OCI-LY7 (cell line): Measurements from ENCODE around the gene BCKDHB. TPM values are rescaled to one million over a fixed set of nuclear protein-coding genes. Genes with fewer than 3 reads are reported as not detected.

Experiments used
- BruUV-seq: library from RNA; stranded (reverse); fragments of 400-500 nt; replicated peaks from 2 replicates; lab custom pipeline; 2021; lab: Mats Ljungman, UMichigan
- CTCF ChIA-PET: fragments of 300-600 bp; sonication (Branson Sonifier 250); formaldehyde crosslinking; loops from one replicate; lab custom pipeline; 2022; ENCODE audit warnings: antibody characterized with exemption; ENCODE audit not compliant: unreplicated experiment; lab: Charles Lee
- POLR2A ChIA-PET: fragments of 300-600 bp; sonication (Branson Sonifier 250); formaldehyde crosslinking; loops from one replicate; lab custom pipeline; 2022; ENCODE audit warnings: antibody characterized with exemption; lab: Charles Lee
- DNase-seq: peaks from one replicate; pipeline ENCODE4 v3.0.0-alpha.2; 2015; ENCODE audit warnings: low spot score
- H2AFZ ChIP-seq: fragments of 200-600 bp; sonication (generic), shearing (Covaris generic); 2 replicates; pipeline ENCODE4 v1.6.1; 2014; ENCODE audit warnings: mild to moderate bottlenecking, antibody characterized with exemption, low read length, moderate library complexity
- H3K27ac ChIP-seq: fragments of 200-600 bp; sonication (generic); 2 replicates; pipeline ENCODE4 v1.5.1; 2014; ENCODE audit warnings: mixed run types, low read depth, mild to moderate bottlenecking, moderate library complexity, low read length, inconsistent platforms; ENCODE audit not compliant: poor library complexity, severe bottlenecking
- H3K36me3 ChIP-seq: fragments of 200-600 bp; sonication (generic); 2 replicates; pipeline ENCODE4 v1.6.1; 2014; ENCODE audit warnings: mild to moderate bottlenecking, antibody characterized with exemption, low read length, moderate library complexity, mixed read lengths; ENCODE audit not compliant: insufficient read depth
- H3K4me1 ChIP-seq: fragments of 200-600 bp; sonication (generic); 2 replicates; pipeline ENCODE4 v1.5.1; 2014; ENCODE audit warnings: mild to moderate bottlenecking, low read length; ENCODE audit not compliant: insufficient read depth, poor library complexity, severe bottlenecking
- H3K4me2 ChIP-seq: fragments of 200-600 bp; sonication (generic); 2 replicates; pipeline ENCODE4 v1.6.1; 2014; ENCODE audit warnings: mild to moderate bottlenecking, low read length
- H3K4me3 ChIP-seq: fragments of 200-600 bp; sonication (generic); 2 replicates; pipeline ENCODE4 v1.5.1; 2014; ENCODE audit warnings: mild to moderate bottlenecking, low read depth, low read length; ENCODE audit not compliant: poor library complexity, severe bottlenecking
- H3K79me2 ChIP-seq: fragments of 200-600 bp; sonication (generic); 2 replicates; pipeline ENCODE4 v1.6.1; 2016; ENCODE audit warnings: low read depth, mild to moderate bottlenecking, low read length, moderate library complexity, mixed read lengths; ENCODE audit not compliant: insufficient read depth
- H3K9me2 ChIP-seq: fragments of 200-600 bp; sonication (generic); 2 replicates; pipeline ENCODE4 v1.6.1; 2016; ENCODE audit warnings: mild to moderate bottlenecking, low read length, mixed read lengths; ENCODE audit not compliant: insufficient read depth
- H3K9me3 ChIP-seq: fragments of 200-600 bp; sonication (generic); 2 replicates; pipeline ENCODE4 v1.6.1; 2014; ENCODE audit warnings: mild to moderate bottlenecking, mixed run types, low read length, mixed read lengths
- H4K20me1 ChIP-seq: fragments of 200-600 bp; sonication (generic); 2 replicates; pipeline ENCODE4 v1.6.1; 2014; ENCODE audit warnings: mild to moderate bottlenecking, antibody characterized with exemption, low read length, moderate library complexity, mixed read lengths; ENCODE audit not compliant: insufficient read depth
- CTCF ChIP-seq: fragments of 200-600 bp; sonication (generic); conservative IDR thresholded peaks from 2 replicates; pipeline ENCODE4 v1.5.1; 2014; ENCODE audit warnings: mild to moderate bottlenecking, antibody characterized with exemption, low read length, moderate library complexity, mixed read lengths
- EZH2phosphoT487 ChIP-seq: fragments of 200-600 bp; sonication (generic); IDR thresholded peaks from 2 replicates; pipeline ENCODE4 v1.6.1; 2018; ENCODE audit warnings: low read depth, borderline replicate concordance, mild to moderate bottlenecking, mixed run types, antibody characterized with exemption, low read length, moderate library complexity, mixed read lengths
- intact Hi-C: fragments of 100-400 bp; cut with micrococcal nuclease; formaldehyde crosslinking; loops from one replicate; pipeline ENCODE4 v1.10.0; 2022; ENCODE audit not compliant: unreplicated experiment
- total RNA-seq, 2 experiments: library from RNA; depleted of rRNA in 1 of 2; stranded (reverse); fragments of >200 nt in 1 of 2; shearing (Covaris generic) in 1 of 2; gene quantifications; 2 replicates each; pipeline ENCODE4 v1.2.3, GENCODE V29; 2014 to 2022

The BCKDHB gene
- total RNA-seq, 2 experiments from 2014 or later = 25.7 to 30.3 TPM

GRCh38 chr6:80196906-80197305, 90.4 kb downstream of the BCKDHB start:
- ChIA-PET CTCF (no interaction called here), POLR2A (interaction anchor here (0.6 kb wide), 1 partner anchor 324 kb away, joined by 3 read pairs; no protein-coding TSS in a partner anchor)
- intact Hi-C loops = no loop called here
- BruUV-seq = no TSS peak
- no peaks in the 10 kb centered on the region for H3K9me2 ChIP-seq
- no peak overlapping the region for H3K4me3 ChIP-seq
- no peaks in the 10 kb centered on the region for H3K4me1 ChIP-seq
- no peaks in the 10 kb centered on the region for H3K79me2 ChIP-seq
- no peak overlapping the region for H3K4me2 ChIP-seq
- H3K9me3 ChIP-seq = no peaks in the 10 kb centered on the region
- TF ChIP-seq EZH2phosphoT487 (no peak), CTCF (no peak)
- no peak overlapping the region for H2AFZ ChIP-seq
- H3K27ac ChIP-seq = no peak overlapping the region
- no peak for DNase-seq
- no peaks in the 10 kb centered on the region for H4K20me1 ChIP-seq
- no peaks in the 10 kb centered on the region for H3K36me3 ChIP-seq

- Histone ChIP-seq H3K4me3 (no peak overlapping the region), H3K9me2 (no peaks in the 10 kb centered on the region), H3K4me1 (no peaks in the 10 kb centered on the region), H3K79me2 (no peaks in the 10 kb centered on the region), H3K9me3 (no peaks in the 10 kb centered on the region), H4K20me1 (no peaks in the 10 kb centered on the region), H3K36me3 (no peaks in the 10 kb centered on the region), H3K27ac (no peak overlapping the region), H3K4me2 (no peak overlapping the region), H2AFZ (no peak overlapping the region)
- TF ChIP-seq CTCF (no peak), EZH2phosphoT487 (no peak)
- intact Hi-C loops = no loop called here
- CTCF ChIA-PET = no interaction called here
- POLR2A ChIA-PET = no interaction called here
- no peak for DNase-seq
- BruUV-seq = no TSS peak
These were observed 91.0 kb downstream of the BCKDHB start for GRCh38 chr6:80197474-80197873.

- BruUV-seq = no TSS peak
- no peak for TF ChIP-seq CTCF
- no peak for TF ChIP-seq EZH2phosphoT487
- no peaks in the 10 kb centered on the region for H3K4me1 ChIP-seq
- H3K4me2 ChIP-seq = no peak overlapping the region
- H2AFZ ChIP-seq = no peak overlapping the region
- no peak overlapping the region for H3K27ac ChIP-seq
- no peaks in the 10 kb centered on the region for H3K36me3 ChIP-seq
- H3K79me2 ChIP-seq = no peaks in the 10 kb centered on the region
- H3K9me2 ChIP-seq = no peaks in the 10 kb centered on the region
- no peak for DNase-seq
- intact Hi-C loops = no loop called here
- no peak overlapping the region for H3K4me3 ChIP-seq
- CTCF ChIA-PET = no interaction called here
- H4K20me1 ChIP-seq = no peaks in the 10 kb centered on the region
- POLR2A ChIA-PET = interaction anchor here (0.6 to 0.8 kb wide), 3 partner anchors 16 to 28 kb away, joined by 3 to 5 read pairs (median 4); no protein-coding TSS in a partner anchor
- H3K9me3 ChIP-seq = no peaks in the 10 kb centered on the region
These were observed 91.5 kb downstream of the BCKDHB start for GRCh38 chr6:80197986-80198385.
